OCI-LY1 (cell line): ENCODE results near the gene PHLPP1.

Source experiments
- H2AFZ ChIP-seq: fragments of 200-600 bp; sonication (generic), shearing (Covaris generic); 2 replicates; pipeline ENCODE4 v1.6.0; 2014; ENCODE audit warnings: antibody characterized with exemption, mild to moderate bottlenecking, low read length
- H3F3A ChIP-seq: fragments of 200-600 bp; sonication (generic), shearing (Covaris generic); 2 replicates; pipeline ENCODE4 v1.6.0; 2014; ENCODE audit warnings: mild to moderate bottlenecking, antibody characterized with exemption, low read length, moderate library complexity; ENCODE audit not compliant: insufficient read depth
- H3K27ac ChIP-seq: fragments of 200-600 bp; sonication (generic); 2 replicates; pipeline ENCODE4 v1.5.1; 2014; ENCODE audit warnings: low read length, mixed run types, mild to moderate bottlenecking, low read depth; ENCODE audit not compliant: poor library complexity, severe bottlenecking
- H3K27me3 ChIP-seq: fragments of 200-600 bp; sonication (generic); 2 replicates; pipeline ENCODE4 v1.6.0; 2014; ENCODE audit warnings: antibody characterized with exemption, mild to moderate bottlenecking, low read length, moderate library complexity; ENCODE audit not compliant: insufficient read depth
- H3K36me3 ChIP-seq: fragments of 200-600 bp; sonication (generic); 2 replicates; pipeline ENCODE4 v1.6.1; 2014; ENCODE audit warnings: mild to moderate bottlenecking, antibody characterized with exemption, low read length, moderate library complexity, mixed read lengths; ENCODE audit not compliant: insufficient read depth
- H3K4me1 ChIP-seq: fragments of 200-600 bp; sonication (generic); 2 replicates; pipeline ENCODE4 v1.5.1; 2014; ENCODE audit warnings: mild to moderate bottlenecking, low read length, moderate library complexity; ENCODE audit not compliant: insufficient read depth, severe bottlenecking
- H3K4me2 ChIP-seq: fragments of 200-600 bp; sonication (generic), shearing (Covaris generic); 2 replicates; pipeline ENCODE4 v1.6.1; 2014; ENCODE audit warnings: low read length
- H3K4me3 ChIP-seq: fragments of 200-600 bp; sonication (generic); 2 replicates; pipeline ENCODE4 v1.5.1; 2014; ENCODE audit warnings: low read length, low read depth, mild to moderate bottlenecking, mixed read lengths; ENCODE audit not compliant: poor library complexity, severe bottlenecking
- H3K79me2 ChIP-seq: fragments of 200-600 bp; shearing (Covaris generic); 2 replicates; pipeline ENCODE4 v1.6.1; 2016; ENCODE audit warnings: mixed run types, low read length, mixed read lengths; ENCODE audit not compliant: insufficient read depth
- H3K9ac ChIP-seq: fragments of 200-600 bp; sonication (generic), shearing (Covaris generic); 2 replicates; pipeline ENCODE4 v1.6.1; 2014; ENCODE audit warnings: mild to moderate bottlenecking, low read length, mixed read lengths
- H3K9me2 ChIP-seq: fragments of 200-600 bp; sonication (generic), shearing (Covaris generic); 2 replicates; pipeline ENCODE4 v1.6.1; 2014; ENCODE audit warnings: low read depth, mild to moderate bottlenecking, low read length, mixed read lengths
- H3K9me3 ChIP-seq: fragments of 200-600 bp; shearing (Covaris generic); 2 replicates; pipeline ENCODE4 v1.6.1; 2014; ENCODE audit warnings: low read length, mixed read lengths
- H4K20me1 ChIP-seq: fragments of 200-600 bp; sonication (generic), shearing (Covaris generic); 2 replicates; pipeline ENCODE4 v1.6.0; 2016; ENCODE audit warnings: mild to moderate bottlenecking, low read length; ENCODE audit not compliant: insufficient read depth
- EZH2 ChIP-seq: fragments of 200-600 bp; sonication (generic), shearing (Covaris generic); IDR thresholded peaks from 2 replicates; pipeline ENCODE4 v1.8.0; 2017; ENCODE audit warnings: borderline replicate concordance, mixed run types, mild to moderate bottlenecking, antibody characterized with exemption, low read length, moderate library complexity, mixed read lengths
- TF ChIP-seq, protein P1 (sequence below): fragments of 200-600 bp; sonication (generic), shearing (Covaris generic); IDR thresholded peaks from 2 replicates; pipeline ENCODE4 v1.5.1; 2017; ENCODE audit warnings: mild to moderate bottlenecking, antibody characterized with exemption, low read length, moderate library complexity, mixed read lengths

Gene PHLPP1

GRCh38 chr18:62814132-62814759 is 98.9 kb downstream of the PHLPP1 start:
- no peaks in the 10 kb centered on the region for H3K9me3 ChIP-seq
- no peaks in the 10 kb centered on the region for H3K36me3 ChIP-seq
- H3K4me3 ChIP-seq, result no peak overlapping the region
- H3K27me3 ChIP-seq, result no peaks in the 10 kb centered on the region
- no peaks in the 10 kb centered on the region for H3K79me2 ChIP-seq
- H3K4me2 ChIP-seq, result no peak overlapping the region
- TF ChIP-seq, protein P1, sequence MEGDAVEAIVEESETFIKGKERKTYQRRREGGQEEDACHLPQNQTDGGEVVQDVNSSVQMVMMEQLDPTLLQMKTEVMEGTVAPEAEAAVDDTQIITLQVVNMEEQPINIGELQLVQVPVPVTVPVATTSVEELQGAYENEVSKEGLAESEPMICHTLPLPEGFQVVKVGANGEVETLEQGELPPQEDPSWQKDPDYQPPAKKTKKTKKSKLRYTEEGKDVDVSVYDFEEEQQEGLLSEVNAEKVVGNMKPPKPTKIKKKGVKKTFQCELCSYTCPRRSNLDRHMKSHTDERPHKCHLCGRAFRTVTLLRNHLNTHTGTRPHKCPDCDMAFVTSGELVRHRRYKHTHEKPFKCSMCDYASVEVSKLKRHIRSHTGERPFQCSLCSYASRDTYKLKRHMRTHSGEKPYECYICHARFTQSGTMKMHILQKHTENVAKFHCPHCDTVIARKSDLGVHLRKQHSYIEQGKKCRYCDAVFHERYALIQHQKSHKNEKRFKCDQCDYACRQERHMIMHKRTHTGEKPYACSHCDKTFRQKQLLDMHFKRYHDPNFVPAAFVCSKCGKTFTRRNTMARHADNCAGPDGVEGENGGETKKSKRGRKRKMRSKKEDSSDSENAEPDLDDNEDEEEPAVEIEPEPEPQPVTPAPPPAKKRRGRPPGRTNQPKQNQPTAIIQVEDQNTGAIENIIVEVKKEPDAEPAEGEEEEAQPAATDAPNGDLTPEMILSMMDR, result no peak
- TF ChIP-seq EZH2, result no peak
- H4K20me1 ChIP-seq, result no peaks in the 10 kb centered on the region
- no peaks in the 10 kb centered on the region for H3K4me1 ChIP-seq
- no peak overlapping the region for H3K9ac ChIP-seq
- H3F3A ChIP-seq, result no peaks in the 10 kb centered on the region; the same call in 1 of the 2 replicates
- no peak overlapping the region for H2AFZ ChIP-seq
- H3K9me2 ChIP-seq, result no peaks in the 10 kb centered on the region
- no peak overlapping the region for H3K27ac ChIP-seq

DNA sequence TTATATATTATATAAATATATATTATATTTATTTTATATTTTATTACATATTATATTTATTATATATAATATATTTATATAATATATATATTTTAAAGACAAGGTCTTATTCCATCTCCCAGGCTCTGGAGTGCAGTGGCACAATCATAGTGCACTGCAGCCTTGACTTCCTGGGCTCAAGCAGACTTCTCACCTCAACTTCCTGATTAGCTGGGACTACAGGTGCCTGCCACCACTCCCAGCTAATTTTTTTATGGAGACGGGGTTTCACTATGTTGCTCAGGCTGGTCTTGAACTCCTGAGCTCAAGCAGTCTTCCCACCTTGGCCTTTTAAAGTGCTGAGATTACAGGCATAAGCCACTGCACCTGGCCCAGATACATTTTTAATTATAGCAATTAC is 110.0 kb downstream of the PHLPP1 start:
- H3K27ac ChIP-seq, result no peak overlapping the region
- no peaks in the 10 kb centered on the region for H3K9me2 ChIP-seq
- no peak overlapping the region for H3K4me2 ChIP-seq
- TF ChIP-seq, protein P1, result no peak
- TF ChIP-seq EZH2, result no peak
- H3K36me3 ChIP-seq, result peaks cover 5% of the 10 kb centered on the region; the same call in 1 of the 2 replicates
- H4K20me1 ChIP-seq, result no peaks in the 10 kb centered on the region
- H3K4me3 ChIP-seq, result no peak overlapping the region
- H3K79me2 ChIP-seq, result no peaks in the 10 kb centered on the region
- H3K27me3 ChIP-seq, result no peaks in the 10 kb centered on the region
- no peaks in the 10 kb centered on the region for H3F3A ChIP-seq
- no peak overlapping the region for H2AFZ ChIP-seq
- H3K9ac ChIP-seq, result no peak overlapping the region
- H3K4me1 ChIP-seq, result peaks cover 6% of the 10 kb centered on the region
- H3K9me3 ChIP-seq, result no peaks in the 10 kb centered on the region

GRCh38 chr18:62827397-62827796 is 112.1 kb downstream of the PHLPP1 start:
- Histone ChIP-seq H3K4me1 (peaks cover 6% of the 10 kb centered on the region), H3K9me2 (no peaks in the 10 kb centered on the region), H3K36me3 (peaks cover 10% of the 10 kb centered on the region; the same call in 1 of the 2 replicates), H4K20me1 (no peaks in the 10 kb centered on the region), H3K27me3 (no peaks in the 10 kb centered on the region), H3K4me2 (no peak overlapping the region), H3K4me3 (no peak overlapping the region), H3K9me3 (no peaks in the 10 kb centered on the region), H3F3A (no peaks in the 10 kb centered on the region), H3K79me2 (no peaks in the 10 kb centered on the region), H3K27ac (no peak overlapping the region), H3K9ac (no peak overlapping the region), H2AFZ (no peak overlapping the region)
- no peak for TF ChIP-seq EZH2
- TF ChIP-seq, protein P1, result no peak
